Measurements from ENCODE around the gene BRD7. TPM values are rescaled to one million over a fixed set of nuclear protein-coding genes. Genes with fewer than 3 reads are reported as not detected.
A peak's percentile ranks its signal among the peaks of the same experiment; 100 is the strongest.
"Not testable (repeated sequence)": the region's sequence is repeated elsewhere in the genome, so short reads cannot be mapped to it uniquely, and the experiment has no call there.

The BRD7 gene
- total RNA-seq, 1 donor: 15.6 TPM

- DNase-seq (ENCODE audit: low read depth in 2 of 3, low spot score in 2 of 3): no peak
Observed at GRCh38 chr16:50360033-50360778, 8.6 kb downstream of the BRD7 start.

GRCh38 chr16:50359626-50360025 lies 9.2 kb downstream of the BRD7 start:
- no peak for DNase-seq (ENCODE audit: low read depth in 2 of 3, low spot score in 2 of 3)

- peak in 1 of 3 donors; percentile 59 for DNase-seq (ENCODE audit: low read depth in 2 of 3, low spot score in 2 of 3)
Observed at GRCh38 chr16:50354629-50355456, 13.9 kb downstream of the BRD7 start.

- no peak for DNase-seq (ENCODE audit: low read depth in 2 of 3, low spot score in 2 of 3)
Observed at GRCh38 chr16:50354082-50354481, 14.7 kb downstream of the BRD7 start.

- no peak for DNase-seq (ENCODE audit: low read depth in 2 of 3, low spot score in 2 of 3)
Observed at GRCh38 chr16:50351952-50352351, 16.8 kb downstream of the BRD7 start.

- DNase-seq (ENCODE audit: low read depth in 2 of 3, low spot score in 2 of 3): no peak
Observed at GRCh38 chr16:50351116-50351515, 17.7 kb downstream of the BRD7 start.

- not testable (repeated sequence) for DNase-seq (ENCODE audit: low read depth in 2 of 3, low spot score in 2 of 3)
Observed at GRCh38 chr16:50345210-50345609, 23.6 kb downstream of the BRD7 start.

- not testable (repeated sequence) for DNase-seq (ENCODE audit: low read depth in 2 of 3, low spot score in 2 of 3)
Observed at GRCh38 chr16:50343566-50343965, 25.2 kb downstream of the BRD7 start.

GRCh38 chr16:50340578-50340977 lies 28.2 kb downstream of the BRD7 start:
- DNase-seq (ENCODE audit: low read depth in 2 of 3, low spot score in 2 of 3): no peak

GRCh38 chr16:50338371-50339231 lies 30.2 kb downstream of the BRD7 start:
- DNase-seq (ENCODE audit: low read depth in 2 of 3, low spot score in 2 of 3): no peak

GRCh38 chr16:50336884-50337283 lies 31.9 kb downstream of the BRD7 start:
- DNase-seq (ENCODE audit: low read depth in 2 of 3, low spot score in 2 of 3): no peak

GRCh38 chr16:50335196-50335958 lies 33.4 kb downstream of the BRD7 start:
- peak in 1 of 3 donors; percentile 36 for DNase-seq (ENCODE audit: low read depth in 2 of 3, low spot score in 2 of 3)

- no peak for DNase-seq (ENCODE audit: low read depth in 2 of 3, low spot score in 2 of 3)
Observed at GRCh38 chr16:50334106-50334975, 34.4 kb downstream of the BRD7 start.

- DNase-seq (ENCODE audit: low read depth in 2 of 3, low spot score in 2 of 3): no peak
Observed at GRCh38 chr16:50332599-50332998, 36.2 kb downstream of the BRD7 start.

GRCh38 chr16:50331570-50331969 lies 37.2 kb downstream of the BRD7 start:
- no peak for DNase-seq (ENCODE audit: low read depth in 2 of 3, low spot score in 2 of 3)

GRCh38 chr16:50329446-50330189 lies 39.2 kb downstream of the BRD7 start:
- DNase-seq (ENCODE audit: low read depth in 2 of 3, low spot score in 2 of 3): peak in 2 of 3 donors; percentile 59 to 70

- DNase-seq (ENCODE audit: low read depth in 2 of 3, low spot score in 2 of 3): peak; percentile 37 to 68 (median 47)
Observed at GRCh38 chr16:50326835-50327465, 41.8 kb downstream of the BRD7 start.

GRCh38 chr16:50326264-50326663 lies 42.5 kb downstream of the BRD7 start:
- no peak for DNase-seq (ENCODE audit: low read depth in 2 of 3, low spot score in 2 of 3)

Data from hematopoietic multipotent progenitor cell (in vitro differentiated cells).